ENCODE measurements around the gene IL27RA. TPM values are rescaled to one million over a fixed set of nuclear protein-coding genes. Genes with fewer than 3 reads are reported as not detected.
A peak's percentile ranks its signal among the peaks of the same experiment; 100 is the strongest.

IL27RA gene
- total RNA-seq, 1 donor from 2014 or later, result 81.6 TPM

GRCh38 chr19:14062558-14062855 lies 30.9 kb downstream of the IL27RA start:
- Mint-ChIP-seq H3K9me3 (no peaks in the 10 kb centered on the region), H3K27ac (no peak overlapping the region), H3K4me3 (no peak overlapping the region), H3K36me3 (ENCODE audit: low read depth) (no peaks in the 10 kb centered on the region), H3K4me1 (peaks cover 21% of the 10 kb centered on the region), H3K27me3 (peaks cover 37% of the 10 kb centered on the region)
- intact Hi-C loops (cut with micrococcal nuclease), result no loop called here
- no peak for DNase-seq

- Mint-ChIP-seq H3K4me1 (peaks cover 15% of the 10 kb centered on the region), H3K4me3 (no peak overlapping the region), H3K27me3 (peaks cover 31% of the 10 kb centered on the region), H3K36me3 (ENCODE audit: low read depth) (no peaks in the 10 kb centered on the region), H3K9me3 (no peaks in the 10 kb centered on the region), H3K27ac (no peak overlapping the region)
- intact Hi-C loops (cut with micrococcal nuclease), result no loop called here
- no peak for DNase-seq
Measured at GRCh38 chr19:14063105-14063504, 31.5 kb downstream of the IL27RA start.

- intact Hi-C loops (cut with micrococcal nuclease), result no loop called here
Measured at GRCh38 chr19:14066134-14066533, 34.6 kb downstream of the IL27RA start.

GRCh38 chr19:14070268-14071050 lies 38.9 kb downstream of the IL27RA start:
- Mint-ChIP-seq H3K4me3 (no peak overlapping the region), H3K27me3 (peaks cover 12% of the 10 kb centered on the region), H3K27ac (no peak overlapping the region), H3K36me3 (ENCODE audit: low read depth) (peaks cover 2% of the 10 kb centered on the region), H3K4me1 (peaks cover 15% of the 10 kb centered on the region), H3K9me3 (no peaks in the 10 kb centered on the region)
- DNase-seq, result no peak
- intact Hi-C loops (cut with micrococcal nuclease), result loop anchor here (5.0 to 10.0 kb wide), 2 partner anchors 83 to 296 kb away; partner anchors contain the start of gene C19orf53

More at GRCh38 chr19:14066134-14066533, 34.6 kb downstream of the IL27RA start:
- Mint-ChIP-seq H3K36me3 (ENCODE audit: low read depth) (no peaks in the 10 kb centered on the region), H3K27me3 (peaks cover 13% of the 10 kb centered on the region), H3K9me3 (no peaks in the 10 kb centered on the region), H3K4me1 (peaks cover 2% of the 10 kb centered on the region), H3K27ac (no peak overlapping the region), H3K4me3 (no peak overlapping the region)
- no peak for DNase-seq

GRCh38 chr19:14072535-14073260 lies 41.1 kb downstream of the IL27RA start, which contains the start of gene MISP3:
MISP3 (plus strand) TSS chr19:14072786; CDS start chr19:14073310, 524 bp downstream.
- H3K27ac Mint-ChIP-seq, result peak within 1 kb of the TSS; percentile 99
- peak within 1 kb of the TSS; percentile 99 for H3K4me3 Mint-ChIP-seq
- intact Hi-C loops (cut with micrococcal nuclease), result loop anchor here (1.0 to 10.0 kb wide), 6 partner anchors 9 to 298 kb away; partner anchors contain the start of genes C19orf53 and RFX1
- H3K9me3 Mint-ChIP-seq, result no peaks in the 10 kb centered on the region
- peaks cover 2% of the 10 kb centered on the region for H3K36me3 Mint-ChIP-seq (ENCODE audit: low read depth)
- H3K4me1 Mint-ChIP-seq, result peaks cover 16% of the 10 kb centered on the region
- peaks cover 6% of the 10 kb centered on the region for H3K27me3 Mint-ChIP-seq
- DNase-seq, result peak; percentile 82

- H3K27ac Mint-ChIP-seq, result peak overlapping the region; percentile 99
- intact Hi-C loops (cut with micrococcal nuclease), result loop anchor here (1.0 to 10.0 kb wide), 6 partner anchors 8 to 299 kb away; partner anchors contain the start of genes C19orf53 and RFX1
- peak; percentile 94 for DNase-seq
- peaks cover 16% of the 10 kb centered on the region for H3K4me1 Mint-ChIP-seq
- no peaks in the 10 kb centered on the region for H3K9me3 Mint-ChIP-seq
- peaks cover 6% of the 10 kb centered on the region for H3K27me3 Mint-ChIP-seq
- peaks cover 2% of the 10 kb centered on the region for H3K36me3 Mint-ChIP-seq (ENCODE audit: low read depth)
- H3K4me3 Mint-ChIP-seq, result peak overlapping the region; percentile 99
Measured at GRCh38 chr19:14073261-14073924, 41.8 kb downstream of the IL27RA start.

- intact Hi-C loops (cut with micrococcal nuclease), result loop anchor here (1.0 to 10.0 kb wide), 7 partner anchors 7 to 299 kb away; partner anchors contain the start of genes C19orf53 and RFX1
Measured at GRCh38 chr19:14073925-14074838, 42.6 kb downstream of the IL27RA start.

GRCh38 chr19:14078411-14078810 lies 46.8 kb downstream of the IL27RA start:
- no peak for DNase-seq
- no peaks in the 10 kb centered on the region for H3K9me3 Mint-ChIP-seq
- peaks cover 2% of the 10 kb centered on the region for H3K36me3 Mint-ChIP-seq (ENCODE audit: low read depth)
- no peak overlapping the region for H3K4me3 Mint-ChIP-seq
- H3K4me1 Mint-ChIP-seq, result peaks cover 28% of the 10 kb centered on the region
- intact Hi-C loops (cut with micrococcal nuclease), result loop anchor here (10.0 kb wide), 1 partner anchor 304 kb away; the partner anchor contains the start of gene C19orf53
- H3K27ac Mint-ChIP-seq, result no peak overlapping the region
- peaks cover 3% of the 10 kb centered on the region for H3K27me3 Mint-ChIP-seq

More at GRCh38 chr19:14073925-14074838, 42.6 kb downstream of the IL27RA start:
- Mint-ChIP-seq H3K27me3 (peaks cover 6% of the 10 kb centered on the region), H3K4me3 (peak overlapping the region; percentile 99), H3K27ac (peak overlapping the region; percentile 99), H3K9me3 (no peaks in the 10 kb centered on the region), H3K36me3 (ENCODE audit: low read depth) (peaks cover 2% of the 10 kb centered on the region), H3K4me1 (peaks cover 16% of the 10 kb centered on the region)
- DNase-seq, result peak; percentile 83

GRCh38 chr19:14080887-14081796 lies 49.6 kb downstream of the IL27RA start:
- peak overlapping the region; percentile 96 for H3K4me3 Mint-ChIP-seq
- no peaks in the 10 kb centered on the region for H3K9me3 Mint-ChIP-seq
- peak; percentile 100 for DNase-seq
- H3K4me1 Mint-ChIP-seq, result peaks cover 19% of the 10 kb centered on the region
- peak overlapping the region; percentile 93 for H3K27ac Mint-ChIP-seq
- H3K27me3 Mint-ChIP-seq, result no peaks in the 10 kb centered on the region
- peaks cover 3% of the 10 kb centered on the region for H3K36me3 Mint-ChIP-seq (ENCODE audit: low read depth)
- intact Hi-C loops (cut with micrococcal nuclease), result loop anchor here (1.0 to 5.0 kb wide), 6 partner anchors 8 to 930 kb away; partner anchors contain the start of genes ASF1B, DCAF15, IER2 and RFX1

GRCh38 chr19:14081797-14082674 lies 50.5 kb downstream of the IL27RA start:
- H3K36me3 Mint-ChIP-seq (ENCODE audit: low read depth), result peaks cover 9% of the 10 kb centered on the region
- H3K4me3 Mint-ChIP-seq, result peak overlapping the region; percentile 96
- H3K4me1 Mint-ChIP-seq, result peaks cover 19% of the 10 kb centered on the region
- intact Hi-C loops (cut with micrococcal nuclease), result loop anchor here (1.0 to 5.0 kb wide), 6 partner anchors 9 to 931 kb away; partner anchors contain the start of genes ASF1B, DCAF15, IER2 and RFX1
- H3K27me3 Mint-ChIP-seq, result no peaks in the 10 kb centered on the region
- no peaks in the 10 kb centered on the region for H3K9me3 Mint-ChIP-seq
- DNase-seq, result peak; percentile 78
- H3K27ac Mint-ChIP-seq, result peak overlapping the region; percentile 93

- Mint-ChIP-seq H3K4me1 (peaks cover 17% of the 10 kb centered on the region), H3K4me3 (peak overlapping the region; percentile 96), H3K27me3 (no peaks in the 10 kb centered on the region), H3K27ac (no peak overlapping the region), H3K36me3 (ENCODE audit: low read depth) (peaks cover 11% of the 10 kb centered on the region), H3K9me3 (no peaks in the 10 kb centered on the region)
- DNase-seq, result no peak
- intact Hi-C loops (cut with micrococcal nuclease), result loop anchor here (5.0 kb wide), 1 partner anchor 55 kb away; the partner anchor contains the start of gene ASF1B
Measured at GRCh38 chr19:14082675-14082960, 51.1 kb downstream of the IL27RA start.

Data from activated CD4-positive, alpha-beta T cell treated with anti-CD3 and anti-CD28 coated beads, Interleukin-2, amount 10 ng/mL, durations not matched to agents 24 days and 14 days (primary cell).